Cerebellar nuclear complex (tissue), 1 donor: ENCODE measurements around the gene SMIM29.
"Not testable (repeated sequence)": the region's sequence is repeated elsewhere in the genome, so short reads cannot be mapped to it uniquely, and the experiment has no call there.

Source experiments
- DNase-seq, 2 experiments: peaks; one replicate each; lab custom pipeline; 2025; lab: John Stamatoyannopoulos, UW

SMIM29 gene

GRCh38 chr6:34269132-34269531 is 20.3 kb upstream of the SMIM29 start:
- DNase-seq, result not testable (repeated sequence)

GRCh38 chr6:34267746-34268145 is 18.9 kb upstream of the SMIM29 start:
- DNase-seq, result no peak

- not testable (repeated sequence) for DNase-seq
These were observed 14.7 kb upstream of the SMIM29 start for GRCh38 chr6:34263484-34263883.

GRCh38 chr6:34260576-34261267 is 11.9 kb upstream of the SMIM29 start:
- no peak for DNase-seq

- DNase-seq, result no peak
These were observed 10.8 kb upstream of the SMIM29 start for GRCh38 chr6:34259529-34260069.

- not testable (repeated sequence) for DNase-seq
These were observed 3.6 kb upstream of the SMIM29 start for GRCh38 chr6:34252395-34252794.

GRCh38 chr6:34249469-34250261 is 859 bp upstream of the SMIM29 start:
- no peak for DNase-seq

- no peak for DNase-seq
These were observed 544 bp downstream of the SMIM29 start for GRCh38 chr6:34248198-34248726.

GRCh38 chr6:34247481-34248197 is 1.2 kb downstream of the SMIM29 start:
- DNase-seq, result no peak

GRCh38 chr6:34246563-34247391 is 2.0 kb downstream of the SMIM29 start:
- no peak for DNase-seq

GRCh38 chr6:34246249-34246562 is 2.6 kb downstream of the SMIM29 start:
- no peak for DNase-seq

- not testable (repeated sequence) for DNase-seq
These were observed 3.1 kb downstream of the SMIM29 start for GRCh38 chr6:34245761-34246140.

GRCh38 chr6:34245032-34245760 is 3.6 kb downstream of the SMIM29 start:
- not testable (repeated sequence) for DNase-seq

- DNase-seq, result no peak
These were observed 4.6 kb downstream of the SMIM29 start for GRCh38 chr6:34243901-34244884.

GRCh38 chr6:34243131-34243771 is 5.6 kb downstream of the SMIM29 start:
- no peak for DNase-seq

- DNase-seq, result no peak
These were observed 6.3 kb downstream of the SMIM29 start for GRCh38 chr6:34242252-34243130.

- no peak for DNase-seq
These were observed 7.2 kb downstream of the SMIM29 start for GRCh38 chr6:34241351-34242215.
